Subcutaneous adipose tissue (tissue), 4 donors: Measurements from ENCODE around the gene ZACN. TPM values are rescaled to one million over a fixed set of nuclear protein-coding genes. Genes with fewer than 3 reads are reported as not detected.

Source experiments
- total RNA-seq, 4 donors: library from RNA; depleted of rRNA; stranded (reverse); fragments of >200 nt; gene quantifications; one replicate each; pipeline ENCODE4 v1.1.0, GENCODE V29; 2016
- TF ChIP-seq, protein P1 (sequence below): fragments of 450-650 bp; IDR thresholded peaks from one replicate; pipeline ENCODE4 v1.5.1; 2016; ENCODE audit warnings: low read depth, mild to moderate bottlenecking, control low read depth, antibody characterized with exemption, moderate library complexity

Gene ZACN
- not detected for total RNA-seq

DNA sequence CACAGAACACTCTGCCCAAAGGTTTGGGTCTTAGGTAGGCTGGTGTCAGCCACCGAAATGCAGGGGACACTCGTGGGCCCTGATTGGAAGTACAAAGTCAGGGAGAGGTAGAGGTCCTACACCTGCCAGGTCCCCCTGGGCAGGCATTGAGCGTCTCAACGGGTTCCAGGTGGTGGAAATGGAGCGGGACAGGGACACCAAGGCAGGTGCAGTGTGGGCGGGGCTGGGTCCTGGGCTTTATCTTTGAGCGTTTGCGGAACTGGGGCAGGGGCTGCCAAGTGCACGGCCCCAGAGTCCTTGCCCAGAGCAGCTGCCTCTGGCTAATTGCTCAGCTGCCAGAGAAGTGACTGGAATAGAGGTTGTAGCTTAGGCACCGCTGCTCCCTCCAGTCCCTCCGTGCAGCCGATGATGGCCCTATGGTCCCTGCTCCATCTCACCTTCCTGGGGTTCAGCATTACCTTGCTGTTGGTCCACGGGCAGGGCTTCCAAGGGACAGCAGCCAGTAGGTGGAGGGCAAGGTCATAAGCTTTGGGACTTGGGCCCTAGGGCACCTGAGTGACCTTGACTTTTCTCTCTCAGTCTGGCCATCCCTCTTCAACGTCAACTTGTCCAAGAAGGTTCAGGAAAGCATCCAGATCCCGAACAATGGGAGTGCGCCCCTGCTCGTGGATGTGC, at the start of gene ZACN:
Gene ZACN (plus strand): TSS at position 323 of the 675 bp plus-strand sequence. CDS start 83 bp downstream, at position 406.
- TF ChIP-seq, protein P1, sequence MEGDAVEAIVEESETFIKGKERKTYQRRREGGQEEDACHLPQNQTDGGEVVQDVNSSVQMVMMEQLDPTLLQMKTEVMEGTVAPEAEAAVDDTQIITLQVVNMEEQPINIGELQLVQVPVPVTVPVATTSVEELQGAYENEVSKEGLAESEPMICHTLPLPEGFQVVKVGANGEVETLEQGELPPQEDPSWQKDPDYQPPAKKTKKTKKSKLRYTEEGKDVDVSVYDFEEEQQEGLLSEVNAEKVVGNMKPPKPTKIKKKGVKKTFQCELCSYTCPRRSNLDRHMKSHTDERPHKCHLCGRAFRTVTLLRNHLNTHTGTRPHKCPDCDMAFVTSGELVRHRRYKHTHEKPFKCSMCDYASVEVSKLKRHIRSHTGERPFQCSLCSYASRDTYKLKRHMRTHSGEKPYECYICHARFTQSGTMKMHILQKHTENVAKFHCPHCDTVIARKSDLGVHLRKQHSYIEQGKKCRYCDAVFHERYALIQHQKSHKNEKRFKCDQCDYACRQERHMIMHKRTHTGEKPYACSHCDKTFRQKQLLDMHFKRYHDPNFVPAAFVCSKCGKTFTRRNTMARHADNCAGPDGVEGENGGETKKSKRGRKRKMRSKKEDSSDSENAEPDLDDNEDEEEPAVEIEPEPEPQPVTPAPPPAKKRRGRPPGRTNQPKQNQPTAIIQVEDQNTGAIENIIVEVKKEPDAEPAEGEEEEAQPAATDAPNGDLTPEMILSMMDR = no peak

DNA sequence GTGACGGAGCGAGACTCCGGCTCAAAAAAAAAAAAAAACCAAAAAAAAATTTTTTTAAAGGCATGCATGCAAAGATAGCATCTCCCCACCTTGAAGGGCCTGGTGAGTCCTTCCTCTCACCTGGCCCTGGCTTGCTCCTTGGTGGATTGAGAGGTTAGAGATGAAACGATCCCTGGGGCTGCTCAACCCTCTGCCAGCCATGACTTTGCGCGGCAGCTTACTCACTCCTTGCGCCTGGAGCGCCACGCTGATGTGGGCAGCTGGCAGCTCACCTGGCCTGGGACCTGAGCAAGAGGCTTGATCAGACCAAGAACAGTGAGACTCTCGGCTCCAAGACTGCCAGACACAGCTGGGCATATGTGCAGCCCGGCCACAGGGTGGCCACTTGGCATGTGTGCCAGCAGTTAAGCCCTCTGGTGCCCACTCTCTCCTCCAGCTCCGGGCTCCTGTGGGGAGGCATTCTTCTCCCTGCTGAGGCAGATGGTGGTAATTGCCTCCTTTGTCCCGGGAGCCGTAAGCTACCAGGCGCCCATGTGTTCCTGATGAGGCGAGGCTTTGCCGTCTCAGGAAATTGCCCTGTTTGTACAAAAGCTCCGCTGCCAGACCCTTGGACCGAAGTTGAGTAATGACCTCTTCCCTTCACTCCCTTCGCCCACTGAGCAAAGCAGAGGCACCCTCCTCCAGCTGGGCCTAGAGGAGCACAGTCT, 46.8 kb upstream of the ZACN start:
- TF ChIP-seq, protein P1 = no peak

DNA sequence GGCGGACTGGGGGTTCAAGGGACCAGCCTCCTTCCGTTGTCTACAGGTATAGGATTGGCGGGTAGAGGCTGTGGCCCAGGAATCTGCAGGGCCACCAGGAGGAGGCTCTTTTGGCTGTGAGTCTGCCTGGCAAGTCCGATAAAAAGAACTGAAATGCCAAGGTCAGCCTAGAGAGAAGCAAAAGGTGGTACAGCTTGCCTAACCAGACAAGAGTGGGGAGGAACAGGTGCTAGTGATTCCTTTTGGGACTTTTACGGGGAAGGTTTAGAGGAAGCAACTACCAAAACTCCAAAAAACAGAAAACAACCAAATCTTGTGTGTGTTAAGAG, 46.2 kb upstream of the ZACN start:
- TF ChIP-seq, protein P1 = no peak

DNA sequence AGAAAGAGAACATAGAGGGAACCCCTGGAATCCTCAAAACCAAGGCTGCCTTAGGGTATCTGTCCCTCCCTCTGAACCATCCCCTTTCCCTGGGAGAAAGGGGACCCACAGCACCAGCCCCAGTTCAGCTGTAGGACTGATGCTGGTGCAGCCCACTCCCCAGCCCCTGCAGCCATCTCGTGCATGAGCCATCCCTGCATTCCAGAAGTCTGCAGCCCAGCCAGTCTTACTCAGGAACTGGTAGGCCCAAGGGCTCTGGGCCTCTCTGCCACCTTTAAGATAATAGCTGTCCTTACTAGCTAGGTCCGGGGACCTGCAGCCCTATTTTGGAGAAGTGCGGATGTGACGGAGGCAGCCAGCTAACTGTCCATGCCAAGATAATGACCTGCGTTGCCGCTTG, 45.8 kb upstream of the ZACN start:
- TF ChIP-seq, protein P1 = no peak

GRCh38 chr17:76034428-76035350, 44.3 kb upstream of the ZACN start:
- TF ChIP-seq, protein P1 = no peak

DNA sequence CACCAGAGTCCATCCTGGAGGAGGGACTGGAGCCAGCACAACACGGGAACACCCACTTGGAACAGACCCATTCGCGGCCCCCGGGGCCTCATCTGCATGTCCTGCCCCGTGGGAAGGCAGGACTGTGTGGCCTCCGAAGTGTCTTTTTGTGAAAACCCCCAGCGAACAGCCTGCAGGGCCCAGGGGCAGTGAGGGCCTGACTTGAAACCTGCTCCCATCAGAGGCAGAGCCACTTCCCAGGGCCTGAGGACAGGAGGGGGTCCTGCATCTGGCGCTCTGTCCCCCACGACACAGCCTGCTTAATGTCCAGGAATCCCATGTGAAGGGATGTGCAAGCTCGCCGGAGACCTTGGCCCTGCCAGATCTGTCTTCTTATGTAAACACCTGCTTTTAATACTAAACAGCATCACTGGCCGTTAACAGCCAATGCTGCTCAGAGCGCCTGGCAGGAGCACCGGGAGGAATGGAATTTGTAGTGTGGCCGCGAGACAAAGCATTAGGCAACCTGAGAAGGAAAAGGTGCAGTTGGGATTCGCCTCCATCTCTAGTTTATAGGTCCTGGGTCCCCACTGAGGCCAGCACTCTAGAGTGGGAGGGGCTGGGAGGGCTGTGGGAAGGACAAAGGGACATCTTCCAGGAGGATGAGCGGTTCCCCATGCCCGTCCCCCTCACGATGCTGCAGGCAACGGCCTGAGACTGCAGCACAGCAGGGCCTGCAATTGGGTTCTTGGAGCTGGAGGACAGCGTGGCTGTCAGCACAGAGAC, 42.3 kb upstream of the ZACN start:
- TF ChIP-seq, protein P1 = no peak
